Activated T-helper 17 cell treated with anti-CD3 and anti-CD28 coated beads, Interleukin-2, amount 50 U/mL, for 72 hours (primary cell): ENCODE measurements around the gene SUFU. TPM values are rescaled to one million over a fixed set of nuclear protein-coding genes. Genes with fewer than 3 reads are reported as not detected.

Source experiments
- ATAC-seq: fragments of 150-1000 bp; cut with Tn5 transposase; replicated peaks from 2 replicates; pipeline ENCODE4 v1.10.0; 2021; ENCODE audit warnings: mild to moderate bottlenecking, moderate library complexity
- H3K27ac Mint-ChIP-seq: one replicate; pipeline ENCODE4 v1.8.0; 2022; ENCODE audit warnings: mixed read lengths
- H3K27me3 Mint-ChIP-seq: one replicate; pipeline ENCODE4 v1.8.0; 2022; ENCODE audit warnings: mixed read lengths
- H3K36me3 Mint-ChIP-seq: one replicate; pipeline ENCODE4 v1.8.0; 2022; ENCODE audit warnings: low read depth, mild to moderate bottlenecking, mixed read lengths
- H3K4me1 Mint-ChIP-seq: one replicate; pipeline ENCODE4 v1.8.0; 2022; ENCODE audit warnings: mixed read lengths
- H3K4me3 Mint-ChIP-seq: one replicate; pipeline ENCODE4 v1.8.0; 2022; ENCODE audit warnings: mild to moderate bottlenecking, mixed read lengths
- H3K9me3 Mint-ChIP-seq: one replicate; pipeline ENCODE4 v1.8.0; 2022; ENCODE audit warnings: mixed read lengths
- total RNA-seq, 2 donors: library from RNA; stranded (reverse); gene quantifications; one replicate each; pipeline ENCODE4 v1.2.3, GENCODE V29; 2022

Gene SUFU
- total RNA-seq, 2 donors from 2014 or later, result 11.1 to 16.2 TPM

DNA sequence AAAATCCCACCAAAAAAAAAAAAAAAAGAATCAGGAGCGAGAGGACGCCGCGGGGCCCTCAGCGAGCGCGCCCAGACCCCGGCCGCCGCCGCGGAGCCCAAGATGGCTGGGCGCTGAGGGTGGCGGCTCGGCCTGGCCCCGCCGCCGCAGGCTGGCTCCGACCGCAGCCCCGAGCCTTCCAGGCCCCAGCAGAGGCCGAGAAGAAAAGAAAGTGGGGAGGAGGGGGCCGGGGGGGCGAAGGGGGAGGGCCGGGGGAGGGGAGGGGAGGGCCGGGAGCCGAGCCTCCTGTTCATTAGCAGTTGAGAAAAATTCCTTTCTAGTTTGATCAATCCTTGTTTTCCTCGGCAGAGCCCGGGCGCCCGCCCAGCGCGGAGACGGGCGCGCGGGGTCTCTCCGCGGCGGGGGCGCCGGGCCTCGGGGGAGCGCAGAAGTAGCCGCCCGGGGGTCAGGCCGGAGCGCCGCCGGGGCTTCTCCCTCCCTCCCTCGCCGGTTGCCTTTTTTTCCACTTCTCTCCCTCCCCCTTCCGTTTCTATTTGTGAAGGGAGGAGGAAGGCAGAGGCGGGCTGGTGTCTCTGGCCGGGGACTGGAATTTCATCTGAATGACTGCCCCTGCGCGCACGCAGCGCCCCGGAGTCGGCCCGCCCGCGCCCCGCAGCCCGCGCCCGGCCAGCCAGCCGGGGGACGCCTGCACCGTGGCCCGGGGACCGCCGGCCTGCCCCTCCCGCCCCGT is 139.7 kb downstream of the SUFU start:
- H3K9me3 Mint-ChIP-seq, result no peaks in the 10 kb centered on the region
- peak overlapping the region; percentile 90 for H3K4me3 Mint-ChIP-seq
- no peak for ATAC-seq
- H3K36me3 Mint-ChIP-seq, result peaks cover 41% of the 10 kb centered on the region
- H3K27ac Mint-ChIP-seq, result no peak overlapping the region
- peaks cover 27% of the 10 kb centered on the region for H3K4me1 Mint-ChIP-seq
- H3K27me3 Mint-ChIP-seq, result no peaks in the 10 kb centered on the region

DNA sequence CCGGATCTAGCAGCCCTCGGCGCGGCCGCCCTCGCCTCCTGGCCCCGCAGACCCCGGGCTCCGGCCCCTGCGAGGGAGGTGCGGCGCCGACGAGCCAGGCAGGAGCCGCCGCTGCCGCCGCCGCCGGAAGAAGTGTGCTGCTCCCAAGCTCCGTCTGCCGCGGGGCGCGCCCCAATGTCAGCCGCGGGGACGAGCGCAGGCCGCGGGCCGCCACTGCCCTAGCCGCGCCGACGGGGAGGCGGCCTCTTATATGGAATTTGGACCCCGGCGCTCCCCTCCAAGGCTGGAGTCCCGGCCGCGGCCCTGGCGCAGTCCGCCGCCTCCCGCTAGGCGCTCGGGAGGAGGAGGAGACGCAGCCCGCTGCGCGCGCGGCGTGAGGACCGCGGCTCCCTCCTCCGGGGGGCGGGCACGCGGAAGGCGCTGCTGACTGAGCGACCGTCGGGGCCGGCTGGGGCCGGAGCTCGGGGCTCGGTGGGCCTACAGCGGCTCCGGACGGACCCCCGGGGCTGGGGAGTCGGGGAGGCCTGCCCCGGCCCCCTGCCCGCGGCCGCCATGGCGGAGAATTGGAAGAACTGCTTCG is 140.4 kb downstream of the SUFU start, which contains the start of gene TRIM8:
TRIM8 (plus strand) TSS at position 414 of the 580 bp plus-strand sequence; CDS start at position 553, 139 bp downstream.
- ATAC-seq, result no peak
- Mint-ChIP-seq H3K27me3 (no peaks in the 10 kb centered on the region), H3K4me1 (peaks cover 31% of the 10 kb centered on the region), H3K9me3 (no peaks in the 10 kb centered on the region), H3K36me3 (peaks cover 47% of the 10 kb centered on the region), H3K4me3 (peak within 1 kb of the TSS; percentile 99), H3K27ac (peak within 1 kb of the TSS; percentile 97)

DNA sequence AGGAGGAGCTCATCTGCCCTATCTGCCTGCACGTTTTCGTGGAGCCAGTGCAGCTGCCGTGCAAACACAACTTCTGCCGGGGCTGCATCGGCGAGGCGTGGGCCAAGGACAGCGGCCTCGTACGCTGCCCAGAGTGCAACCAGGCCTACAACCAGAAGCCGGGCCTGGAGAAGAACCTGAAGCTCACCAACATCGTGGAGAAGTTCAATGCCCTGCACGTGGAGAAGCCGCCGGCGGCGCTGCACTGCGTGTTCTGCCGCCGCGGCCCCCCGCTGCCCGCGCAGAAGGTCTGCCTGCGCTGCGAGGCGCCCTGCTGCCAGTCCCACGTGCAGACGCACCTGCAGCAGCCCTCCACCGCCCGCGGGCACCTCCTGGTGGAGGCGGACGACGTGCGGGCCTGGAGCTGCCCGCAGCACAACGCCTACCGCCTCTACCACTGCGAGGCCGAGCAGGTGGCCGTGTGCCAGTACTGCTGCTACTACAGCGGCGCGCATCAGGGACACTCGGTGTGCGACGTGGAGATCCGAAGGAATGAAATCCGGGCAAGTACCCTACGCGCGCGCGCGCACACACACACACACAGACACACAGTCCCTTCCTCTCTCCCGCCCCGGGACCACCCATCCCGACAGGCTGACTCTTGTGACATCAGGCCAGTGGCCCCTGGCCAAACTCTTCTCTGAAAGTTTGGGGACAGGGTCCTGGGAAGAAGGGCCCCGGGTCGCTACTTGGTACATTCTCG is 141.0 kb downstream of the SUFU start:
- no peaks in the 10 kb centered on the region for H3K27me3 Mint-ChIP-seq

GRCh38 chr10:102645388-102645740 is 141.6 kb downstream of the SUFU start:
- Mint-ChIP-seq H3K27ac (peak overlapping the region; percentile 97), H3K4me1 (peaks cover 33% of the 10 kb centered on the region), H3K9me3 (no peaks in the 10 kb centered on the region), H3K27me3 (no peaks in the 10 kb centered on the region), H3K36me3 (peaks cover 53% of the 10 kb centered on the region), H3K4me3 (peak overlapping the region; percentile 99)
- ATAC-seq, result peak; percentile 0

More for the DNA sequence above, 141.0 kb downstream of the SUFU start:
- no peaks in the 10 kb centered on the region for H3K9me3 Mint-ChIP-seq
- H3K4me1 Mint-ChIP-seq, result peaks cover 33% of the 10 kb centered on the region
- H3K36me3 Mint-ChIP-seq, result peaks cover 49% of the 10 kb centered on the region
- peak; percentile 6 for ATAC-seq
- peak overlapping the region; percentile 97 for H3K27ac Mint-ChIP-seq
- peak overlapping the region; percentile 99 for H3K4me3 Mint-ChIP-seq

DNA sequence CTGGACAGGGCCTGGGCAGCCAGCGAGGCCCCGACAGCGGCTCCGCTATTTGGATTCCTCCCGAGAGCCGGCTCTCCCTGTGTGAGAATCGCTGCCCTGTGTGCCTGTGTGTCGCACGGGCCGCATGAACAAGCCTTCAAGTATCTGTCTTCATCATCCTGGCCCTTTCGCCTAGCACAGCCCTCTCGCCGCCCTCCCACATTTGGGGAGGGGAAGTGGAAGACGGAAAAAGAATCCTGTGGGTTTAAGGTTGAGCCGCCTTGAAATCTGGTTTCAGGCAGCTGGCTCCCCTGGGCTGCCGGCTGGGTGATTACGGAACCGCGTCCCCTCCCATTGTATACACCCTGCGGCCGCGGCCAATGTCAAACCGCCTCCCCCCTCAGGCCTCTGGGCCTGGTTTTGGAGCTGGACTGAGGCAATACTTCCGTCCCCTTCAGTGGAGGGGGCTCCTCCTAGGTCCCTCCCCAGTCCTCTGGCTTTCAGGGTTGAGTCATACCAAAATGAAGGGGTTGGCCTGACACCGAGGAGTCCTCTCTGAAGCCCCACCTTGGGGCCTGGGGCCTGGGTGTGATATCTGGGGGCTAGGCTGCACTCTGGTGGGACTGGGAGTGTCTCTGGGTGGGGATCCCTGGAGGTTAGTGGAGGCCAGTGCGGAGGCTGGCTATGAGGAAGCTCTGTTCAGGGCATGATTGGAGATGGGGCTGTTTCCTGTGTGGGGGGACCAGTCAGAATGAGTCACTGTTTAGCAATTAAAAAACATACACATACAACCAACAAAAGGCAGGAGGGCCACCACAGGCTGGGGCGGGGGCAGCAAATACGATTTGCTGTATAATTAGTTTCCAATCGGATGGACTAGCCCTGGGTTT is 142.2 kb downstream of the SUFU start:
- Mint-ChIP-seq H3K4me3 (peak overlapping the region; percentile 99), H3K27ac (peak overlapping the region; percentile 97), H3K4me1 (peaks cover 33% of the 10 kb centered on the region)

GRCh38 chr10:102646610-102647442 is 143.1 kb downstream of the SUFU start:
- ATAC-seq, result no peak

More for the DNA sequence above, 142.2 kb downstream of the SUFU start:
- Mint-ChIP-seq H3K36me3 (peaks cover 59% of the 10 kb centered on the region), H3K9me3 (no peaks in the 10 kb centered on the region), H3K27me3 (no peaks in the 10 kb centered on the region)
- ATAC-seq, result peak; percentile 64

GRCh38 chr10:102647443-102648268 is 143.9 kb downstream of the SUFU start:
- H3K36me3 Mint-ChIP-seq, result peaks cover 73% of the 10 kb centered on the region
- H3K4me3 Mint-ChIP-seq, result peak overlapping the region; percentile 99
- no peak for ATAC-seq
- H3K27me3 Mint-ChIP-seq, result no peaks in the 10 kb centered on the region
- H3K4me1 Mint-ChIP-seq, result peaks cover 40% of the 10 kb centered on the region
- H3K9me3 Mint-ChIP-seq, result no peaks in the 10 kb centered on the region
- H3K27ac Mint-ChIP-seq, result peak overlapping the region; percentile 97

More at GRCh38 chr10:102646610-102647442, 143.1 kb downstream of the SUFU start:
- Mint-ChIP-seq H3K27me3 (no peaks in the 10 kb centered on the region), H3K36me3 (peaks cover 65% of the 10 kb centered on the region), H3K9me3 (no peaks in the 10 kb centered on the region), H3K4me1 (peaks cover 34% of the 10 kb centered on the region), H3K27ac (peak overlapping the region; percentile 97), H3K4me3 (peak overlapping the region; percentile 99)

GRCh38 chr10:102648269-102648888 is 144.6 kb downstream of the SUFU start:
- Mint-ChIP-seq H3K36me3 (peaks cover 81% of the 10 kb centered on the region), H3K27ac (peak overlapping the region; percentile 97), H3K4me3 (peak overlapping the region; percentile 99), H3K9me3 (no peaks in the 10 kb centered on the region), H3K4me1 (peaks cover 45% of the 10 kb centered on the region), H3K27me3 (no peaks in the 10 kb centered on the region)
- no peak for ATAC-seq

DNA sequence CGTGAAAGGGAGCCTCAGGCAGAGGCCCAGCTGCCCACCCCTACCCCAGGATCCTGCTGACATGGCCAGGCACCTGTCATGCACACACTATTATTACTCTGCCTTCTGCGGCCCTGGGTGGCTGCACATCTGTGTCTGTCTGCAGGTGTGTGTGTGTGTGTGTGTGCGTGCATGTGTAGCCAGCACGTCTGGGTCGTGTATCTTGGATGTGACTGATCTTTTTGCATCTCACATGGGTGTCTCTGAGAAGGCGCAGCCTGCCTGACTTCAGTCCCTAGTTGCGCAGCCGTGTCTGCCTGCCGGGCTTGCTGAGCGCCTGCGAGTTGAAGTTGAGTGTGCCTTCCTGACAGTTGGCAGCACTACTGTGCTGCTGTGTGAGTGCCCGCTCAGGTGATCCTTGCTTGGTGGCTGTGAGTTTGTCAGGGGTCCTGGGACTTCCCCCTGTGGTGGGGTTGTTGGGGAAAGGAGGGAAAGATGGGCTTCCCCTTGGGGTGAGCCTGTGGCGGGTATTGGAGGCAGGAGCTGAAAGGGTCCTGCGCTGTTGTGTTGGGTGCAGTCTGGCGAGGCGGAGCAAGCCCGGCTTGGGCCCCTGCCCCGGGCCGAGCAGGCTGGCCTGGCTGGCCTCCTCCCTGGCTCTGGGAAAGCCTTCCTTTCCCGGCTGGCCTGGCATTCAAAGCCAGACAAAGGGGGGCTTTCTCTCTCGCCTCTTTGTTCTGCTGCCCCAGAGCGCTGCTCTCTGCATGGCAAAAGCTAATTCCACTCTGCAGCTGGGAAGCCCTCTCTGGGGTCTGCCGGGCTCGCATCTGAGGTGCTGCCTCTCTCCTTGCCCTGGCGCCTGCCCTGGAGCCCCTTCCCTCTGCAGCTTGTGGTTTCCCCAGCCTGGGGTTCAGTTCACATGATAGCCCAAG is 145.4 kb downstream of the SUFU start:
- H3K27ac Mint-ChIP-seq, result peak overlapping the region; percentile 97
- no peaks in the 10 kb centered on the region for H3K9me3 Mint-ChIP-seq
- peak overlapping the region; percentile 99 for H3K4me3 Mint-ChIP-seq
- peaks cover 46% of the 10 kb centered on the region for H3K4me1 Mint-ChIP-seq
- H3K27me3 Mint-ChIP-seq, result no peaks in the 10 kb centered on the region
- peaks cover 88% of the 10 kb centered on the region for H3K36me3 Mint-ChIP-seq
- ATAC-seq, result no peak

DNA sequence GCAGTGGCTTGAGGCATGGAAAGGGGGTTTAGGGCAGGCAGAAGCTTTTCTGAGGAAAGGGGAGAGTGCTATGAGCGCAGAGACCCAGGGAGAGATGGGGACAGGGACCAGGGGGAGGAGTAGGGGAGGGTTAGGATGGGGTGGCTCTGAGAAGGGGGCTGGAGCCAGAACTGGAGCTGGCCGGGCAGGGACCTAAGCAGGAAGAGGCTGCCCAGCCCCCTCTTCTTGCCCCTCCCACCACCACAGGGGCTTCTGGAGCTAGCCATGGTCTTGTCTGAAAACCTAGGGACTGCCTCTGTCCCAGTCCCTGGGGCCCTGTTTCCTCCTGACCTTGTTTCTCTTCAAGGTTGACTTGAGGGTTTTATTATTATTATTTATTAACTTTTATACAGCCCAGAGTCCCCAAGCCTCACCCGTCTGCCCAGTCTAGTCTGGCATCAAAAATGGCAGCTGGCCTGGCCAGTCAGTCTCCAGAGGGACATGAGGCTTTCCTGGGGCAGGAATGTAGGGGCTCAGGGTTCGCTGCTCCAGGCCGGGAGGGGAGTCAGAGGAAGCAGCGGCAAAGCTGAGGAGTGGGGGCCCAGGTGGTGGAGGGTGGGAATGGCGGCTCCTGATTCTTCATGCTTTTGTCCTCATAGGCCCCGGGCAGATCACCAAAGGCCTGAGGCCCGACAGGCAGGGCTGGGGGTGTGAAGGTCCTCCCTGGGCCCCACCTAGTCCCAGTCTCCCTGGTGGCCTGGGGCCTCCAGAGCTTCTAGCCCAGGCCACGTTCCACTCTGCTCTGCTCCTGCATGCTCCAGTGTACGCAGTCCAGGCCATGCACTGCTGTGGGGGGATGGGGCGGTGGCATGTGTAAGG is 146.3 kb downstream of the SUFU start:
- ATAC-seq, result no peak
- peak overlapping the region; percentile 99 for H3K4me3 Mint-ChIP-seq
- no peaks in the 10 kb centered on the region for H3K27me3 Mint-ChIP-seq
- peak overlapping the region; percentile 97 for H3K27ac Mint-ChIP-seq
- no peaks in the 10 kb centered on the region for H3K9me3 Mint-ChIP-seq
- peaks cover 91% of the 10 kb centered on the region for H3K36me3 Mint-ChIP-seq
- peaks cover 46% of the 10 kb centered on the region for H3K4me1 Mint-ChIP-seq
